HepG2 (cell line): Measurements from ENCODE around the gene RTKN2. TPM values are rescaled to one million over a fixed set of nuclear protein-coding genes. Genes with fewer than 3 reads are reported as not detected.

ENCODE experiments used
- ATAC-seq: fragments of 200-7000 bp; cut with Tn5 transposase; 3 replicates; pipeline ENCODE4 v1.9.1; 2020; ENCODE audit warnings: mild to moderate bottlenecking, moderate library complexity
- BruUV-seq: library from RNA; stranded (reverse); fragments of 400-500 nt; replicated peaks from 2 replicates; lab custom pipeline; 2021; lab: Mats Ljungman, UMichigan
- CTCF ChIA-PET: fragments of 300-600 bp; formaldehyde crosslinking; extraction: SDS; loops from one replicate; lab custom pipeline; 2021; ENCODE audit warnings: low total read pairs, inconsistent platforms, low intra/inter-chr PET ratio; lab: Yijun Ruan, JAX
- POLR2A ChIA-PET: fragments of 350-600 bp; sonication (Branson Sonifier 250); formaldehyde crosslinking; loops from one replicate; lab custom pipeline; 2020; ENCODE audit warnings: antibody characterized with exemption, inconsistent platforms; lab: Yijun Ruan, JAX
- DNase-seq: peaks from one replicate; pipeline ENCODE4 v3.0.0-alpha.2; 2015; ENCODE audit warnings: low spot score
- FAIRE-seq: peaks from 3 replicates; lab custom pipeline; 2011; peaks lifted over from hg19 to GRCh38; lab: Jason Lieb, UNC
- H2AFZ ChIP-seq: one replicate; pipeline ENCODE4 v1.6.1; 2011; ENCODE audit warnings: low read length, inconsistent platforms
- H3K27ac ChIP-seq: fragments of 300-600 bp; 3 replicates; pipeline ENCODE4 v1.8.0; 2011; ENCODE audit warnings: mixed run types, mild to moderate bottlenecking, mixed read lengths, low read length, inconsistent platforms; ENCODE audit not compliant: insufficient read depth; ENCODE audit errors: extremely low read length
- H3K27me3 ChIP-seq, 2 experiments: fragments of 200-600 bp in 1 of 2; 2 replicates in 1 of 2; 3 replicates in 1 of 2; pipeline versions ENCODE4 v1.6.0 to v1.8.0; 2011; ENCODE audit warnings: low read length in 2 of 2, mild to moderate bottlenecking in 2 of 2, moderate library complexity in 2 of 2, inconsistent platforms in 1 of 2; ENCODE audit not compliant: insufficient read depth in 2 of 2, control insufficient read depth in 1 of 2
- H3K36me3 ChIP-seq, 2 experiments: fragments of 200-600 bp in 1 of 2; replicated peaks in 1 of 2; 2 replicates in 1 of 2; 3 replicates in 1 of 2; pipeline versions ENCODE4 v1.5.1 to v1.8.0; 2011; ENCODE audit warnings: low read length in 2 of 2, inconsistent platforms in 1 of 2; ENCODE audit not compliant: insufficient read depth in 2 of 2, control insufficient read depth in 1 of 2
- H3K4me1 ChIP-seq: 2 replicates; pipeline ENCODE4 v1.5.1; 2012; ENCODE audit warnings: low read length, inconsistent platforms; ENCODE audit not compliant: insufficient read depth
- H3K4me2 ChIP-seq: 2 replicates; pipeline ENCODE4 v1.6.0; 2011; ENCODE audit warnings: low read depth, low read length, inconsistent platforms
- H3K4me3 ChIP-seq, 3 experiments: fragments of 200-600 bp in 1 of 3; sonication (generic), shearing (Covaris generic) in 1 of 3; replicated peaks in 1 of 3; 2 replicates each; pipeline ENCODE4 v1.5.1; 2011 to 2016; ENCODE audit warnings: low read length in 3 of 3, inconsistent platforms in 2 of 3, low read depth in 2 of 3, mild to moderate bottlenecking in 2 of 3, control low read depth in 1 of 3, mixed read lengths in 1 of 3; ENCODE audit not compliant: insufficient read depth in 1 of 3
- H3K79me2 ChIP-seq: one replicate; pipeline ENCODE4 v1.6.1; 2011; ENCODE audit warnings: low read length, inconsistent platforms; ENCODE audit not compliant: insufficient read depth
- H3K9ac ChIP-seq: 2 replicates; pipeline ENCODE4 v1.6.0; 2011; ENCODE audit warnings: mild to moderate bottlenecking, low read depth, low read length, inconsistent platforms; ENCODE audit not compliant: insufficient read depth
- H3K9me3 ChIP-seq: 2 replicates; pipeline ENCODE4 v1.5.1; 2012; ENCODE audit warnings: mild to moderate bottlenecking, low read length
- H4K20me1 ChIP-seq: 2 replicates; pipeline ENCODE4 v1.6.0; 2011; ENCODE audit warnings: inconsistent platforms, mild to moderate bottlenecking, low read length, moderate library complexity; ENCODE audit not compliant: insufficient read depth
- ELF3 ChIP-seq: IDR thresholded peaks from 2 replicates; pipeline ENCODE4 v1.6.1; 2016; ENCODE audit warnings: missing genetic modification reagents, missing compliant biosample characterization
- GABPB1 ChIP-seq: IDR thresholded peaks from 2 replicates; pipeline ENCODE4 v1.6.1; 2016; ENCODE audit warnings: mild to moderate bottlenecking, missing genetic modification reagents, moderate library complexity, missing compliant biosample characterization
- HDAC6 ChIP-seq: fragments of 200-600 bp; sonication (generic); IDR thresholded peaks from 2 replicates; pipeline ENCODE4 v1.7.0; 2017; ENCODE audit warnings: mild to moderate bottlenecking, antibody characterized with exemption, low read length, low read depth
- MTA1 ChIP-seq: sonication (generic); formaldehyde crosslinking; IDR thresholded peaks from 2 replicates; pipeline ENCODE4 v1.4.0; 2020; ENCODE audit warnings: missing genetic modification reagents, mild to moderate bottlenecking, borderline replicate concordance
- NFE2L2 ChIP-seq: fragments of 150-350 bp; IDR thresholded peaks from 2 replicates; pipeline ENCODE4 v1.6.1; 2014; ENCODE audit warnings: low read length
- RCOR2 ChIP-seq: IDR thresholded peaks from 2 replicates; pipeline ENCODE4 v1.6.1; 2016; ENCODE audit warnings: missing biosample characterization, missing genetic modification reagents
- SETDB1 ChIP-seq: sonication (generic); formaldehyde crosslinking; IDR thresholded peaks from 2 replicates; pipeline ENCODE4 v1.5.1; 2020; ENCODE audit warnings: missing genetic modification reagents, mild to moderate bottlenecking, borderline replicate concordance
- SIX4 ChIP-seq: sonication (generic); formaldehyde crosslinking; IDR thresholded peaks from 2 replicates; pipeline ENCODE4 v1.4.0; 2020; ENCODE audit warnings: missing genetic modification reagents
- TRIM24 ChIP-seq: sonication (generic); formaldehyde crosslinking; IDR thresholded peaks from 2 replicates; pipeline ENCODE4 v1.8.0; 2022; ENCODE audit warnings: mild to moderate bottlenecking, missing genetic modification reagents
- ZNF264 ChIP-seq: sonication (generic); formaldehyde crosslinking; IDR thresholded peaks from 2 replicates; pipeline ENCODE4 v1.4.0; 2020; ENCODE audit warnings: missing genetic modification reagents
- ZNF281 ChIP-seq: sonication (generic); formaldehyde crosslinking; IDR thresholded peaks from 2 replicates; pipeline ENCODE4 v1.4.0; 2020; ENCODE audit warnings: missing genetic modification reagents, borderline replicate concordance
- ZNF512B ChIP-seq: sonication (generic); formaldehyde crosslinking; IDR thresholded peaks from 2 replicates; pipeline ENCODE4 v1.5.1; 2020; ENCODE audit warnings: missing genetic modification reagents, mild to moderate bottlenecking, borderline replicate concordance
- ZNF740 ChIP-seq: sonication (generic); formaldehyde crosslinking; IDR thresholded peaks from 2 replicates; pipeline ENCODE4 v1.4.0; 2020; ENCODE audit warnings: missing genetic modification reagents
- ZNF775 ChIP-seq: sonication (generic); formaldehyde crosslinking; IDR thresholded peaks from 2 replicates; pipeline ENCODE4 v1.4.0; 2020; ENCODE audit warnings: missing genetic modification reagents, mild to moderate bottlenecking, moderate library complexity, borderline replicate concordance
- ZNF784 ChIP-seq: sonication (generic); formaldehyde crosslinking; IDR thresholded peaks from 2 replicates; pipeline ENCODE4 v1.5.1; 2020; ENCODE audit warnings: missing genetic modification reagents, mild to moderate bottlenecking, borderline replicate concordance
- ZSCAN9 ChIP-seq: IDR thresholded peaks from 2 replicates; pipeline ENCODE4 v1.6.1; 2016; ENCODE audit warnings: borderline replicate concordance
- WGBS: methylation state at CpG from one replicate; pipeline ENCODE4 v1.1.6; 2017; ENCODE audit warnings: low lambda C conversion rate; 5-methylcytosine and 5-hydroxymethylcytosine counted together
- in situ Hi-C: cut with HindIII; loops from 2 replicates; pipeline ENCODE4 v1.10.0; 2017; ENCODE audit warnings: low pct_unique_long_range_greater_than_20kb; ENCODE audit not compliant: extremely low pct_ligation_motif_present
- intact Hi-C: fragments of 100-400 bp; cut with micrococcal nuclease; formaldehyde crosslinking; loops from one replicate; pipeline ENCODE4 v1.10.0; 2022; ENCODE audit not compliant: unreplicated experiment
- polyA plus RNA-seq, 8 experiments: library from polyadenylated mRNA; depleted of rRNA in 3 of 8; stranded (reverse) in 7 of 8; unstranded in 1 of 8; fragments of >200 nt; fragmentation: Illumina TruSeq in 4 of 8; extraction: Trizol in 4 of 8; gene quantifications; 2 replicates each; pipeline versions ENCODE4 v1.2.1 to v1.2.3, GENCODE V29; 2011 to 2016; ENCODE audit warnings: low read depth in 4 of 8, missing spikeins in 1 of 8, mixed read lengths in 1 of 8; ENCODE audit not compliant: insufficient read depth in 1 of 8
- total RNA-seq, 5 experiments: library from RNA; depleted of rRNA; stranded (reverse); fragments of >200 nt; fragmentation: Illumina TruSeq; extraction: Trizol; gene quantifications; 2 replicates each; pipeline ENCODE4 v1.2.3, GENCODE V29; 2016; ENCODE audit warnings: low read depth in 1 of 5

RTKN2 gene
- total and polyA plus RNA-seq, 2 of the 13 experiments (the other 11 are each of a cell fraction or from before 2014, with no cell fraction given), result 2.2 to 7.0 TPM

- no peak for DNase-seq
- Histone ChIP-seq H2AFZ (no peak overlapping the region), H3K27me3 (no peaks in the 10 kb centered on the region), H3K36me3 (no peaks in the 10 kb centered on the region), H3K4me1 (peaks cover 15% of the 10 kb centered on the region), H3K79me2 (no peaks in the 10 kb centered on the region), H3K4me3 (no peak overlapping the region), H3K27ac (no peak overlapping the region), H3K9me3 (peaks cover 5% of the 10 kb centered on the region), H3K9ac (no peak overlapping the region), H4K20me1 (no peaks in the 10 kb centered on the region), H3K4me2 (no peak overlapping the region)
- POLR2A ChIA-PET, result no interaction called here
- no peak for FAIRE-seq
- intact Hi-C loops, result no loop called here
- no peak for ATAC-seq
- CTCF ChIA-PET, result no interaction called here
- 89% methylated on average over 2 of the region's 2 CpGs for WGBS
- in situ Hi-C loops, result no loop called here
- no TSS peak for BruUV-seq
- TF ChIP-seq GABPB1 (CRISPR knock-in tag) (no peak), ZNF740 (CRISPR knock-in tag) (no peak), ZNF512B (no peak), ZNF775 (CRISPR knock-in tag) (no peak), SIX4 (CRISPR knock-in tag) (no peak), ZNF264 (CRISPR knock-in tag) (no peak), ZSCAN9 (no peak), TRIM24 (no peak), ELF3 (CRISPR knock-in tag) (no peak), ZNF784 (CRISPR knock-in tag) (no peak), HDAC6 (no peak), ZNF281 (CRISPR knock-in tag) (no peak), RCOR2 (no peak), SETDB1 (no peak), MTA1 (CRISPR knock-in tag) (no peak), NFE2L2 (no peak)
Observed at GRCh38 chr10:62186999-62187675, 81.5 kb downstream of the RTKN2 start.
